ENCODE measurements around the gene SLC35F1.
A peak's percentile ranks its signal among the peaks of the same experiment; 100 is the strongest.

Gene SLC35F1

GRCh38 chr6:117947234-117947633 lies 40.2 kb downstream of the SLC35F1 start:
- no peak for TF ChIP-seq CTCF (IDR thresholded peaks at IDR 0.05; ENCODE audit: low read depth, low read length)
- no peaks in the 10 kb centered on the region for H3K27me3 ChIP-seq

GRCh38 chr6:117951783-117952182 lies 44.7 kb downstream of the SLC35F1 start:
- TF ChIP-seq CTCF (IDR thresholded peaks at IDR 0.05; ENCODE audit: low read depth, low read length), result no peak
- Histone ChIP-seq H3K9me3 (no peaks in the 10 kb centered on the region), H3K4me1 (no peaks in the 10 kb centered on the region), H3K36me3 (no peaks in the 10 kb centered on the region), H3K27me3 (no peaks in the 10 kb centered on the region), H3K4me3 (ENCODE audit: low read depth, low read length) (no peak overlapping the region)
- DNase-seq, result no peak

More at GRCh38 chr6:117947234-117947633, 40.2 kb downstream of the SLC35F1 start:
- Histone ChIP-seq H3K9me3 (no peaks in the 10 kb centered on the region), H3K4me1 (no peaks in the 10 kb centered on the region), H3K4me3 (ENCODE audit: low read depth, low read length) (no peak overlapping the region), H3K36me3 (no peaks in the 10 kb centered on the region)
- no peak for DNase-seq

GRCh38 chr6:117955684-117956256 lies 48.7 kb downstream of the SLC35F1 start:
- Histone ChIP-seq H3K9me3 (no peaks in the 10 kb centered on the region), H3K4me1 (no peaks in the 10 kb centered on the region), H3K36me3 (no peaks in the 10 kb centered on the region), H3K4me3 (ENCODE audit: low read depth, low read length) (no peak overlapping the region), H3K27me3 (no peaks in the 10 kb centered on the region)
- no peak for DNase-seq
- TF ChIP-seq CTCF (IDR thresholded peaks at IDR 0.05; ENCODE audit: low read depth, low read length), result no peak

- Histone ChIP-seq H3K27me3 (no peaks in the 10 kb centered on the region), H3K9me3 (no peaks in the 10 kb centered on the region), H3K4me3 (ENCODE audit: low read depth, low read length) (no peak overlapping the region), H3K4me1 (no peaks in the 10 kb centered on the region), H3K36me3 (no peaks in the 10 kb centered on the region)
- DNase-seq, result peak; percentile 18
- no peak for TF ChIP-seq CTCF (IDR thresholded peaks at IDR 0.05; ENCODE audit: low read depth, low read length)
Observed at GRCh38 chr6:117956386-117956785, 49.3 kb downstream of the SLC35F1 start.

GRCh38 chr6:117958536-117958935 lies 51.5 kb downstream of the SLC35F1 start:
- Histone ChIP-seq H3K27me3 (no peaks in the 10 kb centered on the region), H3K36me3 (no peaks in the 10 kb centered on the region), H3K9me3 (no peaks in the 10 kb centered on the region), H3K4me3 (ENCODE audit: low read depth, low read length) (no peak overlapping the region), H3K4me1 (no peaks in the 10 kb centered on the region)
- no peak for DNase-seq
- no peak for TF ChIP-seq CTCF (IDR thresholded peaks at IDR 0.05; ENCODE audit: low read depth, low read length)

GRCh38 chr6:117960877-117961276 lies 53.8 kb downstream of the SLC35F1 start:
- Histone ChIP-seq H3K4me1 (no peaks in the 10 kb centered on the region), H3K4me3 (ENCODE audit: low read depth, low read length) (no peak overlapping the region), H3K9me3 (no peaks in the 10 kb centered on the region), H3K27me3 (no peaks in the 10 kb centered on the region), H3K36me3 (no peaks in the 10 kb centered on the region)
- DNase-seq, result no peak
- TF ChIP-seq CTCF (IDR thresholded peaks at IDR 0.05; ENCODE audit: low read depth, low read length), result no peak
